Activated T-cell treated with anti-CD3 and anti-CD28 coated beads for 4 hours (primary cell): ENCODE measurements around the gene CCDC152.
"Not testable (repeated sequence)": the region's sequence is repeated elsewhere in the genome, so short reads cannot be mapped to it uniquely, and the experiment has no call there.

Experiments used
- DNase-seq: peaks from one replicate; pipeline ENCODE4 v3.0.0-alpha.2; 2020

The CCDC152 gene

GRCh38 chr5:42816546-42816945 is 59.9 kb downstream of the CCDC152 start:
- DNase-seq, result not testable (repeated sequence)

GRCh38 chr5:42819745-42820144 is 63.1 kb downstream of the CCDC152 start:
- DNase-seq, result no peak

DNA sequence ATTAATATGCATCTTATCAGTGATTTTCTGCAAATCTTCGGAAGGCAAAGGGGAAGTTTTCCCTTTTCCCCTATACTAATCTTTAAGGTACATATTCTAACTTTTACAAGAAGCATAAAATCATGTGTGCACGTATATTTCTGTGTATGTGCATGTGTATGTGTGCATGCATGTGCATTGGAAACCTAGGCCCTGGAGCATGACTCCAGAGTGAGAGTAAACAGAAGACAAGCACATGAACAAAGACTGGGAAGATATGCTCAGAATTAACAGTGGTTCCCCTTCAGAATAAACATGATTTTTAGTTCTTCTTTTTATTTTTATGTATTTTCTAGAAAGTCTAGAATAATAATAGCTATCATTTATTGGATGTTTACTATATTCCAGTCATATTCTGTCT is 65.9 kb downstream of the CCDC152 start:
- no peak for DNase-seq

DNA sequence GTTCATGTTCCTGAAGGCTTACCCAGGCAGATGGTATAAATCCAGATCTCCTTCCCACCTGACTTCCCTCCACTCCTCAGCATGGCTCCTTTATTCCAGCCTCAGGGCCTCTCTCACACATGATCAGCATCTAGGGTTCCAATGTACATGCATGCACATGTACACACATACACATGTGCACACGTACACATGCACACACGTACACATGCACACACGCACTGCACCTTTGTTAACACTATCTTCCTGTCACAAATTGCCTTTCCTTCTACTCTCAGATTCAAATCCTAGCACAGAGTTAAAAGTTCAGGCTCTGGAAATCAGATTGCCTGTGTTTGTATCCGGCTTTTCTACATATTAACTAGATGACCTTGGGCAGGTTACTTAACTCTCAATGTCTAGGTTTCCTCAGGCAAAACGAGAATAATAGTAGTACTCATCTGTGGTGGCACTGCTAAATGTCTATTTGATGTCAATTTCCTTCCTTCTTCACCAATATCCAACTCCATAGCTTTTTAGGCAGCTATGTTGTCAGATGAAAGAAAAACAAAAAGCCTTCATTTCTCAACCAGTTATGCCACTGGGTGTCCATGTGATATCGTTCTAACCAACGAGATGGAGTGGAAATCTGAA is 67.8 kb downstream of the CCDC152 start:
- DNase-seq, result no peak

GRCh38 chr5:42825422-42826148 is 69.0 kb downstream of the CCDC152 start:
- no peak for DNase-seq

- DNase-seq, result no peak
These were observed 70.3 kb downstream of the CCDC152 start for GRCh38 chr5:42826757-42827515.

DNA sequence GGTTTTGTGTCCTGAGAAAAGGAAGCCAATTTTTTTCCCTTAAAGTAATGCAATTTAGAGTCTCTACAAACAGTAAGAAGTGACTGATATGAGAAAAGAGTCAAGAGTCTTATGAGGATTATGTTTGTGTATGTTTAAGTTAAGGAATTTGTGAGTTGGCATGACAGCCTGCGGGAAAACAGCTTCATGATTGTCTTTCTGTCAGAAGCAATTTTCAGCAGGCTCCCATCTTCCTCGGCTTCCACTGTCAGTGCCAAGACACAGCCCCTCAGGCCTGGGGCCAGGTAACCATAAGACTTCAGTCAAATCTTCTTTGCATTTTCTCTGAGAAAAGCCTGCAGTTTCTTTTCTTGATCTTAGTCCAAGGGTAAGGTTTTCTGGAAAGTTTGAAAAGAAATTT is 72.1 kb downstream of the CCDC152 start:
- DNase-seq, result no peak

- DNase-seq, result no peak
These were observed 74.3 kb downstream of the CCDC152 start for GRCh38 chr5:42830924-42831323.

GRCh38 chr5:42832060-42832459 is 75.4 kb downstream of the CCDC152 start:
- no peak for DNase-seq

DNA sequence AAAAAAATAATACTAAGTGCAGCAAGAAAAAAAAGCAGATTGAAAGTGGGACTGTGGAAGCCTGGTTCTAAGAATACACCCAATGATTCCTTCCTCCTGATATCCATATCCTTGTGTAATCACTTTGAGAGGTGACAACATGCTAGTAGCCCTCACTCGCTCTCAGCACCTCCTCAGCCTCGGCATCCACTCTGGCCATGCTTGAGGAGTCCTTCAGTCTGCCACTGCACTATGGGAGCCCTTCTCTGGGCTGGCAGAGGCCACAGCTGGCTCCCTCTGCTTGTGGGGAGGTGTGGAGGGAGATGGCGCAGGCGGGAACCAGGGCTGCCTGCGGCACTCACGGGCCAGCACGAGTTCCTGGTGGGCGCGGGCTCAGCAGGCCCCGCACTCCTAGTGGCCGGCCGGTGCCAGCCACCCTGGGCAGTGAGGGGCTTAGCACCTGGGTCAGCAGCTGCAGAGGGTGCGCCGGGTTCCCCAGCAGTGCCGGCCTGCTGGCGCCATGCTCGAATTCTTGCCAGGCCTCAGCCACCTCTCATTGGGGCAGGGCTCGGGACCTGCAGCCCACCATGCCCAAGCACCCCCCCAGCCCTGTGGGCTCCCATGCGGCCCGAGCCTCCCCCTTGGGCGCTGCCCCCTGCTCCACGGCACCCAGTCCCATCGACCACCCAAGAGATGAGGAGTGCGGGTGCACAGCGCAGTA is 79.6 kb downstream of the CCDC152 start:
- DNase-seq, result no peak

- no peak for DNase-seq
These were observed 81.0 kb downstream of the CCDC152 start for GRCh38 chr5:42837601-42838000.

- DNase-seq, result no peak
These were observed 82.6 kb downstream of the CCDC152 start for GRCh38 chr5:42839196-42839595.

GRCh38 chr5:42840269-42840668 is 83.7 kb downstream of the CCDC152 start:
- DNase-seq, result no peak

GRCh38 chr5:42840842-42841567 is 84.4 kb downstream of the CCDC152 start:
- DNase-seq, result no peak

GRCh38 chr5:42842921-42843641 is 86.5 kb downstream of the CCDC152 start:
- DNase-seq, result no peak

GRCh38 chr5:42843675-42844292 is 87.2 kb downstream of the CCDC152 start:
- no peak for DNase-seq

- not testable (repeated sequence) for DNase-seq
These were observed 87.8 kb downstream of the CCDC152 start for GRCh38 chr5:42844408-42844807.

GRCh38 chr5:42848545-42848944 is 91.9 kb downstream of the CCDC152 start:
- no peak for DNase-seq

- DNase-seq, result no peak
These were observed 94.9 kb downstream of the CCDC152 start for GRCh38 chr5:42851481-42851880.
